ENCODE results near the gene GABPB1.

The GABPB1 gene

DNA sequence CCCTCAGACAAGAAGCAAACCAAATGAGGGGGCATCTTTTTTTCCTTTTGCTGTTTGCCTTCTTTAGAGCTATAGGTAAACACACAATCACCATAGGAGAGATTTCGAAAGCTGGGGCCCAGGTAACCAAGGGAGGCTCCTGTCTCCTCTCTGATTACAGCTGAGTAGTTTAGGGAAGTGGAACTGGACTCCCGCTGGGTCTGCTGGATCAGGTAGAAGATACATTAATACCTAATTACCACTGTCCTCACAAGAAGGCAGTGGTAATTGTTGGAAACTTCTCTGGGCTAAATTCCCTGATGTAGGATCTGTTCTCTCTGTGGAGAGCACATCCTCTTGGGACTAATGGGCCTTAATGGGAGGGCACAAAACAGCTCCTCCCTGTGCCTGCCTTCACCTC is 122.2 kb downstream of the GABPB1 start:
- no peak for ATAC-seq
- no peak for TF ChIP-seq ZNF8 (CRISPR knock-in tag; IDR thresholded peaks at IDR 0.05)
- TF ChIP-seq TOX (CRISPR knock-in tag; IDR thresholded peaks at IDR 0.05; ENCODE audit: borderline replicate concordance), result no peak
- TF ChIP-seq BACH2 (CRISPR knock-in tag; IDR thresholded peaks at IDR 0.05; ENCODE audit: borderline replicate concordance), result no peak
- TF ChIP-seq RARB (CRISPR knock-in tag; IDR thresholded peaks at IDR 0.05), result no peak
- no peak for TF ChIP-seq ZNF565 (CRISPR knock-in tag; conservative IDR thresholded peaks at IDR 0.05; ENCODE audit: low read depth)

DNA sequence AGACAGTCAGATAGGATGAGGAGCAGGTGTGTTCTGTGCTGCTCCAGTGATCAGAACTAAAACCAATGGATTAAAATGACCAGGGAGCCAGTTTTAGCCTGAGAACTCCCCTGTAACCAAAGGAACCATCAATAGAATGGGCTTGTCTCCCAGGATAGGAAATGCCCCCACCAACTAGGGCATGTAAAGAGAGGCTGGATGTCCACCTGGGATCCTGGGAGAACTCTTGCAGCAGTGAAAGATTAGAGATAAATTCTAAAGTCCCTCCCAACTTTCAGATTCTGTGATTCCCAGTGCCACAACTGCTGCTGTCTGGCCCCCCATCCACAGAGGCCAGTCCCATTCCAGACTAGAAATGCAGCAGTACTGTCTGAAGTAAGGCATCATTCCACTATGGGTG is 123.2 kb downstream of the GABPB1 start:
- ATAC-seq, result no peak
- TF ChIP-seq ZNF70 (CRISPR knock-in tag; IDR thresholded peaks at IDR 0.05) (no peak), ZFP30 (CRISPR knock-in tag; IDR thresholded peaks at IDR 0.05) (no peak), GLIS3 (CRISPR knock-in tag; IDR thresholded peaks at IDR 0.05) (no peak), CSDC2 (CRISPR knock-in tag; IDR thresholded peaks at IDR 0.05) (no peak), OSR1 (CRISPR knock-in tag; IDR thresholded peaks at IDR 0.05) (no peak), ZFP3 (CRISPR knock-in tag; IDR thresholded peaks at IDR 0.05) (no peak), ESRRG (CRISPR knock-in tag; IDR thresholded peaks at IDR 0.05) (no peak), ISL1 (CRISPR knock-in tag; IDR thresholded peaks at IDR 0.05) (no peak)
- TF ChIP-seq, protein P1, sequence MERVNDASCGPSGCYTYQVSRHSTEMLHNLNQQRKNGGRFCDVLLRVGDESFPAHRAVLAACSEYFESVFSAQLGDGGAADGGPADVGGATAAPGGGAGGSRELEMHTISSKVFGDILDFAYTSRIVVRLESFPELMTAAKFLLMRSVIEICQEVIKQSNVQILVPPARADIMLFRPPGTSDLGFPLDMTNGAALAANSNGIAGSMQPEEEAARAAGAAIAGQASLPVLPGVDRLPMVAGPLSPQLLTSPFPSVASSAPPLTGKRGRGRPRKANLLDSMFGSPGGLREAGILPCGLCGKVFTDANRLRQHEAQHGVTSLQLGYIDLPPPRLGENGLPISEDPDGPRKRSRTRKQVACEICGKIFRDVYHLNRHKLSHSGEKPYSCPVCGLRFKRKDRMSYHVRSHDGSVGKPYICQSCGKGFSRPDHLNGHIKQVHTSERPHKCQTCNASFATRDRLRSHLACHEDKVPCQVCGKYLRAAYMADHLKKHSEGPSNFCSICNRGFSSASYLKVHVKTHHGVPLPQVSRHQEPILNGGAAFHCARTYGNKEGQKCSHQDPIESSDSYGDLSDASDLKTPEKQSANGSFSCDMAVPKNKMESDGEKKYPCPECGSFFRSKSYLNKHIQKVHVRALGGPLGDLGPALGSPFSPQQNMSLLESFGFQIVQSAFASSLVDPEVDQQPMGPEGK (CRISPR knock-in tag; IDR thresholded peaks at IDR 0.05; ENCODE audit: borderline replicate concordance), result no peak
- TF ChIP-seq, protein P2, sequence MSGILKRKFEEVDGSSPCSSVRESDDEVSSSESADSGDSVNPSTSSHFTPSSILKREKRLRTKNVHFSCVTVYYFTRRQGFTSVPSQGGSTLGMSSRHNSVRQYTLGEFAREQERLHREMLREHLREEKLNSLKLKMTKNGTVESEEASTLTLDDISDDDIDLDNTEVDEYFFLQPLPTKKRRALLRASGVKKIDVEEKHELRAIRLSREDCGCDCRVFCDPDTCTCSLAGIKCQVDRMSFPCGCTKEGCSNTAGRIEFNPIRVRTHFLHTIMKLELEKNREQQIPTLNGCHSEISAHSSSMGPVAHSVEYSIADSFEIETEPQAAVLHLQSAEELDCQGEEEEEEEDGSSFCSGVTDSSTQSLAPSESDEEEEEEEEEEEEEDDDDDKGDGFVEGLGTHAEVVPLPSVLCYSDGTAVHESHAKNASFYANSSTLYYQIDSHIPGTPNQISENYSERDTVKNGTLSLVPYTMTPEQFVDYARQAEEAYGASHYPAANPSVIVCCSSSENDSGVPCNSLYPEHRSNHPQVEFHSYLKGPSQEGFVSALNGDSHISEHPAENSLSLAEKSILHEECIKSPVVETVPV (CRISPR knock-in tag; IDR thresholded peaks at IDR 0.05), result no peak

DNA sequence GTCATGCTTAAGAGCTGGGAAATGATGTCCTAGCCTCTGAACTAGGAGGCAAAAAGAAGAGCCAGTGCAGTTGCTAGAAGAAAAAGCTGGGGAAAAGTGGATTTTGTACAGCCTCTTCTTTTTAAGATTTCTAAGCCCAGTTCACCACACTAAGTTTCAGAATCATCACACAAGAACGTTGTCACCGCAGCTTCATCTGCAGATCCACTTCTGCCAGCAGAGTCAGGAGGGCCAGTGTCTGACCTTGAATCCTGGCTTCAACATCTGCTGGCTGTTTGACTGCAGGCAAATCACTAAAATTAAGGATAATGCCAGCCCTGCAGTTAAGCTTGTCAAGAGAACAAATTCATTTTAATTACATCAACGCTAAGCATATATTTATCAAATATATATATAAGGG is 125.7 kb downstream of the GABPB1 start:
- TF ChIP-seq OSR1 (CRISPR knock-in tag; IDR thresholded peaks at IDR 0.05) (no peak), TCF4 (CRISPR knock-in tag; IDR thresholded peaks at IDR 0.05; ENCODE audit: borderline replicate concordance) (no peak), PPARA (CRISPR knock-in tag; IDR thresholded peaks at IDR 0.05; ENCODE audit: borderline replicate concordance) (no peak), ZC3H10 (CRISPR knock-in tag; IDR thresholded peaks at IDR 0.05) (no peak), CSDC2 (CRISPR knock-in tag; IDR thresholded peaks at IDR 0.05) (no peak), ARNTL (CRISPR knock-in tag; IDR thresholded peaks at IDR 0.05; ENCODE audit: borderline replicate concordance, low read depth) (no peak), ISL1 (CRISPR knock-in tag; IDR thresholded peaks at IDR 0.05) (no peak), ZNF8 (CRISPR knock-in tag; IDR thresholded peaks at IDR 0.05) (no peak), ZNF565 (CRISPR knock-in tag; conservative IDR thresholded peaks at IDR 0.05; ENCODE audit: low read depth) (no peak), TOX (CRISPR knock-in tag; IDR thresholded peaks at IDR 0.05; ENCODE audit: borderline replicate concordance) (no peak), BACH2 (CRISPR knock-in tag; IDR thresholded peaks at IDR 0.05; ENCODE audit: borderline replicate concordance) (no peak), ZFP30 (CRISPR knock-in tag; IDR thresholded peaks at IDR 0.05) (no peak), GLIS3 (CRISPR knock-in tag; IDR thresholded peaks at IDR 0.05) (no peak), SNAI2 (CRISPR knock-in tag; IDR thresholded peaks at IDR 0.05) (no peak), ESRRG (CRISPR knock-in tag; IDR thresholded peaks at IDR 0.05) (no peak)
- TF ChIP-seq, protein P3, sequence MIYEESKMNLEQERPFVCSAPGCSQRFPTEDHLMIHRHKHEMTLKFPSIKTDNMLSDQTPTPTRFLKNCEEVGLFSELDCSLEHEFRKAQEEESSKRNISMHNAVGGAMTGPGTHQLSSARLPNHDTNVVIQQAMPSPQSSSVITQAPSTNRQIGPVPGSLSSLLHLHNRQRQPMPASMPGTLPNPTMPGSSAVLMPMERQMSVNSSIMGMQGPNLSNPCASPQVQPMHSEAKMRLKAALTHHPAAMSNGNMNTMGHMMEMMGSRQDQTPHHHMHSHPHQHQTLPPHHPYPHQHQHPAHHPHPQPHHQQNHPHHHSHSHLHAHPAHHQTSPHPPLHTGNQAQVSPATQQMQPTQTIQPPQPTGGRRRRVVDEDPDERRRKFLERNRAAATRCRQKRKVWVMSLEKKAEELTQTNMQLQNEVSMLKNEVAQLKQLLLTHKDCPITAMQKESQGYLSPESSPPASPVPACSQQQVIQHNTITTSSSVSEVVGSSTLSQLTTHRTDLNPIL (CRISPR knock-in tag; IDR thresholded peaks at IDR 0.05; ENCODE audit: low read depth), result no peak
- TF ChIP-seq, protein P2 (CRISPR knock-in tag; IDR thresholded peaks at IDR 0.05), result no peak
- TF ChIP-seq, protein P1 (CRISPR knock-in tag; IDR thresholded peaks at IDR 0.05; ENCODE audit: borderline replicate concordance), result no peak
- TF ChIP-seq, protein P4, sequence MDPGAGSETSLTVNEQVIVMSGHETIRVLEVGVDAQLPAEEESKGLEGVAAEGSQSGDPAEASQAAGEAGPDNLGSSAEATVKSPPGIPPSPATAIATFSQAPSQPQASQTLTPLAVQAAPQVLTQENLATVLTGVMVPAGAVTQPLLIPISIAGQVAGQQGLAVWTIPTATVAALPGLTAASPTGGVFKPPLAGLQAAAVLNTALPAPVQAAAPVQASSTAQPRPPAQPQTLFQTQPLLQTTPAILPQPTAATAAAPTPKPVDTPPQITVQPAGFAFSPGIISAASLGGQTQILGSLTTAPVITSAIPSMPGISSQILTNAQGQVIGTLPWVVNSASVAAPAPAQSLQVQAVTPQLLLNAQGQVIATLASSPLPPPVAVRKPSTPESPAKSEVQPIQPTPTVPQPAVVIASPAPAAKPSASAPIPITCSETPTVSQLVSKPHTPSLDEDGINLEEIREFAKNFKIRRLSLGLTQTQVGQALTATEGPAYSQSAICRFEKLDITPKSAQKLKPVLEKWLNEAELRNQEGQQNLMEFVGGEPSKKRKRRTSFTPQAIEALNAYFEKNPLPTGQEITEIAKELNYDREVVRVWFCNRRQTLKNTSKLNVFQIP (CRISPR knock-in tag; IDR thresholded peaks at IDR 0.05; ENCODE audit: borderline replicate concordance, low read depth), result no peak
- TF ChIP-seq, protein P5, sequence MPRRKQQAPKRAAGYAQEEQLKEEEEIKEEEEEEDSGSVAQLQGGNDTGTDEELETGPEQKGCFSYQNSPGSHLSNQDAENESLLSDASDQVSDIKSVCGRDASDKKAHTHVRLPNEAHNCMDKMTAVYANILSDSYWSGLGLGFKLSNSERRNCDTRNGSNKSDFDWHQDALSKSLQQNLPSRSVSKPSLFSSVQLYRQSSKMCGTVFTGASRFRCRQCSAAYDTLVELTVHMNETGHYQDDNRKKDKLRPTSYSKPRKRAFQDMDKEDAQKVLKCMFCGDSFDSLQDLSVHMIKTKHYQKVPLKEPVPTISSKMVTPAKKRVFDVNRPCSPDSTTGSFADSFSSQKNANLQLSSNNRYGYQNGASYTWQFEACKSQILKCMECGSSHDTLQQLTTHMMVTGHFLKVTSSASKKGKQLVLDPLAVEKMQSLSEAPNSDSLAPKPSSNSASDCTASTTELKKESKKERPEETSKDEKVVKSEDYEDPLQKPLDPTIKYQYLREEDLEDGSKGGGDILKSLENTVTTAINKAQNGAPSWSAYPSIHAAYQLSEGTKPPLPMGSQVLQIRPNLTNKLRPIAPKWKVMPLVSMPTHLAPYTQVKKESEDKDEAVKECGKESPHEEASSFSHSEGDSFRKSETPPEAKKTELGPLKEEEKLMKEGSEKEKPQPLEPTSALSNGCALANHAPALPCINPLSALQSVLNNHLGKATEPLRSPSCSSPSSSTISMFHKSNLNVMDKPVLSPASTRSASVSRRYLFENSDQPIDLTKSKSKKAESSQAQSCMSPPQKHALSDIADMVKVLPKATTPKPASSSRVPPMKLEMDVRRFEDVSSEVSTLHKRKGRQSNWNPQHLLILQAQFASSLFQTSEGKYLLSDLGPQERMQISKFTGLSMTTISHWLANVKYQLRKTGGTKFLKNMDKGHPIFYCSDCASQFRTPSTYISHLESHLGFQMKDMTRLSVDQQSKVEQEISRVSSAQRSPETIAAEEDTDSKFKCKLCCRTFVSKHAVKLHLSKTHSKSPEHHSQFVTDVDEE (CRISPR knock-in tag; IDR thresholded peaks at IDR 0.05), result no peak
- ATAC-seq, result no peak
